HEK293 (cell line): ENCODE measurements around the gene TMEM178A.

Experiments used
- CTCF ChIA-PET: fragments of 350-600 bp; formaldehyde crosslinking; extraction: SDS; loops from one replicate; lab custom pipeline; 2021; ENCODE audit warnings: antibody characterized with exemption; lab: Yijun Ruan, JAX
- POLR2A ChIA-PET: fragments of 300-600 bp; formaldehyde crosslinking; extraction: SDS; loops from one replicate; lab custom pipeline; 2020; ENCODE audit warnings: antibody characterized with exemption, inconsistent platforms; lab: Yijun Ruan, JAX
- H3K27ac ChIP-seq: fragments of 200-500 bp; sonication (Bioruptor generic); 2 replicates; pipeline ENCODE4 v1.5.1; 2014; ENCODE audit warnings: low read depth, low read length, control low read depth, inconsistent platforms; ENCODE audit errors: extremely low read depth
- H3K36me3 ChIP-seq, 2 experiments: fragments of 200-500 bp in 1 of 2; sonication (Bioruptor generic) in 1 of 2; 1 replicate in 1 of 2; 2 replicates in 1 of 2; pipeline ENCODE4 v1.5.1; 2014 to 2017; ENCODE audit warnings: inconsistent platforms in 2 of 2, low read length in 2 of 2; ENCODE audit not compliant: control insufficient read depth in 2 of 2, insufficient read depth in 1 of 2
- H3K4me1 ChIP-seq: fragments of 200-500 bp; sonication (Bioruptor generic); 2 replicates; pipeline ENCODE4 v1.5.1; 2014; ENCODE audit warnings: mild to moderate bottlenecking, low read length, inconsistent platforms; ENCODE audit not compliant: control insufficient read depth, insufficient read depth
- H3K4me3 ChIP-seq: 2 replicates; pipeline ENCODE4 v1.5.1; 2011; ENCODE audit warnings: low read depth, mild to moderate bottlenecking, control low read depth, low read length, moderate library complexity
- H3K9me3 ChIP-seq: fragments of 200-500 bp; sonication (Bioruptor generic); 2 replicates; pipeline ENCODE4 v1.5.1; 2014; ENCODE audit warnings: low read depth, low read length, inconsistent platforms; ENCODE audit not compliant: control insufficient read depth, insufficient read depth
- ZBTB11 ChIP-seq: fragments of 450-650 bp; formaldehyde crosslinking; conservative IDR thresholded peaks from 2 replicates; pipeline ENCODE4 v1.5.1; 2016; ENCODE audit warnings: low read depth, missing biosample characterization, missing genetic modification characterization
- ZBTB20 ChIP-seq: fragments of 450-650 bp; formaldehyde crosslinking; IDR thresholded peaks from 2 replicates; pipeline ENCODE4 v1.5.1; 2016; ENCODE audit warnings: missing biosample characterization, missing genetic modification characterization
- ZFP3 ChIP-seq: fragments of 450-650 bp; formaldehyde crosslinking; IDR thresholded peaks from 2 replicates; pipeline ENCODE4 v1.5.1; 2016; ENCODE audit warnings: low read depth, missing biosample characterization, missing genetic modification characterization
- ZNF112 ChIP-seq: fragments of 450-650 bp; formaldehyde crosslinking; IDR thresholded peaks from 2 replicates; pipeline ENCODE4 v1.5.0; 2017; ENCODE audit warnings: missing biosample characterization, missing genetic modification characterization
- ZNF121 ChIP-seq: fragments of 450-650 bp; formaldehyde crosslinking; IDR thresholded peaks from 2 replicates; pipeline ENCODE4 v1.5.1; 2016; ENCODE audit warnings: missing biosample characterization, missing genetic modification characterization
- ZNF18 ChIP-seq: fragments of 450-650 bp; formaldehyde crosslinking; IDR thresholded peaks from 2 replicates; pipeline ENCODE4 v1.5.1; 2016; ENCODE audit warnings: missing biosample characterization, missing genetic modification characterization
- ZNF223 ChIP-seq: fragments of 450-650 bp; formaldehyde crosslinking; IDR thresholded peaks from 2 replicates; pipeline ENCODE4 v1.5.1; 2016; ENCODE audit warnings: missing biosample characterization, missing genetic modification characterization
- ZNF24 ChIP-seq: fragments of 450-650 bp; formaldehyde crosslinking; IDR thresholded peaks from 2 replicates; pipeline ENCODE4 v1.5.1; 2016; ENCODE audit warnings: missing biosample characterization, missing genetic modification characterization
- ZNF350 ChIP-seq: fragments of 450-650 bp; formaldehyde crosslinking; IDR thresholded peaks from 2 replicates; pipeline ENCODE4 v1.5.0; 2017; ENCODE audit warnings: missing biosample characterization, mild to moderate bottlenecking, missing genetic modification characterization
- ZNF37A ChIP-seq: fragments of 450-650 bp; IDR thresholded peaks from 2 replicates; pipeline ENCODE4 v1.5.1; 2018; ENCODE audit warnings: missing biosample characterization, missing genetic modification characterization
- ZNF626 ChIP-seq: fragments of 450-650 bp; sonication (Bioruptor Pico); formaldehyde crosslinking; IDR thresholded peaks from 2 replicates; pipeline ENCODE4 v1.5.1; 2018; ENCODE audit warnings: missing biosample characterization, missing genetic modification characterization, inconsistent platforms
- ZNF768 ChIP-seq: fragments of 450-650 bp; formaldehyde crosslinking; IDR thresholded peaks from 2 replicates; pipeline ENCODE4 v1.5.1; 2018; ENCODE audit warnings: missing biosample characterization, mild to moderate bottlenecking, missing genetic modification characterization
- ZNF837 ChIP-seq: fragments of 450-650 bp; formaldehyde crosslinking; IDR thresholded peaks from 2 replicates; pipeline ENCODE4 v1.5.1; 2016; ENCODE audit warnings: missing biosample characterization, missing genetic modification characterization
- TF ChIP-seq, protein P1 (sequence below): fragments of 450-650 bp; formaldehyde crosslinking; IDR thresholded peaks from 2 replicates; pipeline ENCODE4 v1.5.1; 2016; ENCODE audit warnings: missing biosample characterization, missing genetic modification characterization, borderline replicate concordance
- TF ChIP-seq, protein P2 (sequence below): fragments of 450-650 bp; formaldehyde crosslinking; IDR thresholded peaks from 2 replicates; pipeline ENCODE4; 2016; ENCODE audit warnings: missing biosample characterization, missing genetic modification characterization

Gene TMEM178A

GRCh38 chr2:39743269-39743776 lies 77.6 kb downstream of the TMEM178A start:
- peaks cover 41 to 81% of the 10 kb centered on the region in 2 experiments for H3K36me3 ChIP-seq
- TF ChIP-seq ZNF768: no peak
- no peak for TF ChIP-seq ZBTB20 (tag by site-specific recombination)
- TF ChIP-seq ZNF37A (tag by site-specific recombination): no peak
- TF ChIP-seq ZNF223 (tag by site-specific recombination): no peak
- TF ChIP-seq ZNF350: no peak
- no peak for TF ChIP-seq ZFP3
- no peak for TF ChIP-seq ZNF626 (tag by site-specific recombination)
- TF ChIP-seq, protein P1, sequence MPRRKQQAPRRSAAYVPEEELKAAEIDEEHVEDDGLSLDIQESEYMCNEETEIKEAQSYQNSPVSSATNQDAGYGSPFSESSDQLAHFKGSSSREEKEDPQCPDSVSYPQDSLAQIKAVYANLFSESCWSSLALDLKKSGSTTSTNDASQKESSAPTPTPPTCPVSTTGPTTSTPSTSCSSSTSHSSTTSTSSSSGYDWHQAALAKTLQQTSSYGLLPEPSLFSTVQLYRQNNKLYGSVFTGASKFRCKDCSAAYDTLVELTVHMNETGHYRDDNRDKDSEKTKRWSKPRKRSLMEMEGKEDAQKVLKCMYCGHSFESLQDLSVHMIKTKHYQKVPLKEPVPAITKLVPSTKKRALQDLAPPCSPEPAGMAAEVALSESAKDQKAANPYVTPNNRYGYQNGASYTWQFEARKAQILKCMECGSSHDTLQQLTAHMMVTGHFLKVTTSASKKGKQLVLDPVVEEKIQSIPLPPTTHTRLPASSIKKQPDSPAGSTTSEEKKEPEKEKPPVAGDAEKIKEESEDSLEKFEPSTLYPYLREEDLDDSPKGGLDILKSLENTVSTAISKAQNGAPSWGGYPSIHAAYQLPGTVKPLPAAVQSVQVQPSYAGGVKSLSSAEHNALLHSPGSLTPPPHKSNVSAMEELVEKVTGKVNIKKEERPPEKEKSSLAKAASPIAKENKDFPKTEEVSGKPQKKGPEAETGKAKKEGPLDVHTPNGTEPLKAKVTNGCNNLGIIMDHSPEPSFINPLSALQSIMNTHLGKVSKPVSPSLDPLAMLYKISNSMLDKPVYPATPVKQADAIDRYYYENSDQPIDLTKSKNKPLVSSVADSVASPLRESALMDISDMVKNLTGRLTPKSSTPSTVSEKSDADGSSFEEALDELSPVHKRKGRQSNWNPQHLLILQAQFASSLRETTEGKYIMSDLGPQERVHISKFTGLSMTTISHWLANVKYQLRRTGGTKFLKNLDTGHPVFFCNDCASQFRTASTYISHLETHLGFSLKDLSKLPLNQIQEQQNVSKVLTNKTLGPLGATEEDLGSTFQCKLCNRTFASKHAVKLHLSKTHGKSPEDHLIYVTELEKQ (tag by site-specific recombination): no peak
- no peak for TF ChIP-seq ZBTB11
- no peak for TF ChIP-seq ZNF112 (tag by site-specific recombination)
- TF ChIP-seq ZNF121: no peak
- TF ChIP-seq ZNF837: no peak
- TF ChIP-seq, protein P2, sequence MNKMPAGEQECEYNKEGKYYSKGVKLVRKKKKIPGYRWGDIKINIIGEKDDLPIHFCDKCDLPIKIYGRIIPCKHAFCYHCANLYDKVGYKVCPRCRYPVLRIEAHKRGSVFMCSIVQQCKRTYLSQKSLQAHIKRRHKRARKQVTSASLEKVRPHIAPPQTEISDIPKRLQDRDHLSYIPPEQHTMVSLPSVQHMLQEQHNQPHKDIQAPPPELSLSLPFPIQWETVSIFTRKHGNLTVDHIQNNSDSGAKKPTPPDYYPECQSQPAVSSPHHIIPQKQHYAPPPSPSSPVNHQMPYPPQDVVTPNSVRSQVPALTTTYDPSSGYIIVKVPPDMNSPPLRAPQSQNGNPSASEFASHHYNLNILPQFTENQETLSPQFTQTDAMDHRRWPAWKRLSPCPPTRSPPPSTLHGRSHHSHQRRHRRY (tag by site-specific recombination): no peak
- no peak for TF ChIP-seq ZNF24 (tag by site-specific recombination)
- no peaks in the 10 kb centered on the region for H3K4me1 ChIP-seq
- CTCF ChIA-PET: interaction anchor here (1.0 to 5.2 kb wide), 2 partner anchors 10 to 13 kb away, joined by 3 to 34 read pairs; no protein-coding TSS in a partner anchor
- H3K9me3 ChIP-seq: no peaks in the 10 kb centered on the region
- POLR2A ChIA-PET: no interaction called here
- no peak overlapping the region for H3K27ac ChIP-seq
- no peak overlapping the region for H3K4me3 ChIP-seq

- H3K9me3 ChIP-seq: no peaks in the 10 kb centered on the region
- peaks cover 74 to 90% of the 10 kb centered on the region in 2 experiments for H3K36me3 ChIP-seq
- no peak overlapping the region for H3K27ac ChIP-seq
- ChIA-PET CTCF (no interaction called here), POLR2A (no interaction called here)
- TF ChIP-seq ZFP3: no peak
- TF ChIP-seq ZNF18 (tag by site-specific recombination): no peak
- H3K4me1 ChIP-seq: no peaks in the 10 kb centered on the region
- no peak overlapping the region for H3K4me3 ChIP-seq
Observed at GRCh38 chr2:39755466-39755865, 89.7 kb downstream of the TMEM178A start.
